GM18526 (cell line): ENCODE results near the gene VPS13D.

Source experiments
- POLR2A ChIP-seq: IDR thresholded peaks from 3 replicates; pipeline ENCODE4 v1.6.1; 2011; ENCODE audit not compliant: insufficient read length; ENCODE audit errors: extremely low read depth

Gene VPS13D

DNA sequence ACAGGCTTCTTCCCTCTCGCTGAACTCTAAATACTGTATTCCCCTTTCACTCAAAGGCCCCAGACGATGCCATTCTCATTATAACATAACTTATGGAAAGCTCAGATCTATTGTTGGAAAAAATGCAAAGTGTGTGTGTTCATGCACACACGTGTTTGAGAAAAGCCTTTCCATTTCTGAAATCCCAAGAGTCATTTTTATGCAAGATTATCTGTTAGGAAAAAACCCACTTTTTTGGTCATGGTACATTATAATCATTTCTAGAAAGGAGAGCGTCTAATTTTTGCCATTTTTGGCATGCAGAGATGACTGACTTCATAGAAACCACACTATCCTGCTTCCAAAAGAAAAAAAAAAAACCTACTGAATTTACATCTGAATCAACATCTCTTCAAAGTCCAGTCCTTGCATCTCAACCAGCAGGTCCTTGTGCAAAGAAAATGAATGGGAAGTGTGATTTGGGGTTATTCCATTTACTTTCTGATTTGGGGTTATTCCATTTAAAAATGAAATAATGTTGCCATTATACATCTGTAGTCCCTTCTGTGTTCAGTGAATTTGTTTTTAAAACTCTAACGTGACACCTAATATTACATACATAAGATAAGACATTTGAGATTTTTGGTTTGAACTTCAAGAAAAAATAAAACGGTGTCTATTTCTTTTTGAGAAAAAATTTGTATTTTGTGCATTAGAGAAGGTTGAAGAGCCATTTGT is 237.9 kb downstream of the VPS13D start:
- TF ChIP-seq POLR2A, result no peak

DNA sequence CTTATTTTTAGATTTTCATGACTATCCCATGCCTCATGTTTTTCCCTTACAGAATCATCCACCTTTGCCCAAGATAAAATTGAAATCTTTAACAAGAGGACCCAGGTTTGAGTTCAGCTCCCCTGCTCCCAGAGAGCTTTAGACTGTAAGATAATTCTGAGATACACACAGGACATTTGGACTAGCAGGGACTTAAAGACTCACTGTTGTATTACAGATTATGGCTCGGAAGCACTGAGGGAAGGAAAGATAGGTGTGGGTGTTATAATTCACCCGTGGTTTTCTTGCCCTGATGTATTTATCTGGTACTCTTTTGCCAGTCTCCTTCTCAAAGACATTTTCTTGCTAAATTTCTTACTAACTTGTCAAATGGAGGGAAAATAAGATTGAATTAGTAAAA is 238.5 kb downstream of the VPS13D start:
- TF ChIP-seq POLR2A, result no peak

GRCh38 chr1:12469493-12469892 is 239.7 kb downstream of the VPS13D start:
- TF ChIP-seq POLR2A, result no peak

DNA sequence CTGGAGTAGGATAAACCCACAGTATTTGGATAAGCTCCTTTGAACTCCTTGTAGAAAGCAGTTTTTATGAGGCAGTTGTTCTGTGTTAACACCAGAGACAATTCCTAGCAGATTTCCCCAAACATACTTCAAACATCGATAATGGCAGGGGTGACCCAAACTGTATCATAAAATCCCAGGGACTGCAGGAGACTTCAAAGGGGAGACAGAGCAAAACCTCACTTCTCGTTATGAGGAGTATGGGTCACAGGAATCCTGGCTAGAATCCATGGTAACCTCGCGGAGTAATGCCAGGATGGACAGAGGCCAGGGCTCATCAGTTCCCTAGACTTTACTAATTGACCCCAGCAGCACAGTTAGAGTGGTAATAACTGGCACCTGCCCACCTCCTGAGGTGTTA is 240.2 kb downstream of the VPS13D start:
- no peak for TF ChIP-seq POLR2A

- TF ChIP-seq POLR2A, result no peak
Measured at GRCh38 chr1:12472156-12472797, 242.4 kb downstream of the VPS13D start.

GRCh38 chr1:12472798-12473551 is 243.1 kb downstream of the VPS13D start:
- no peak for TF ChIP-seq POLR2A

DNA sequence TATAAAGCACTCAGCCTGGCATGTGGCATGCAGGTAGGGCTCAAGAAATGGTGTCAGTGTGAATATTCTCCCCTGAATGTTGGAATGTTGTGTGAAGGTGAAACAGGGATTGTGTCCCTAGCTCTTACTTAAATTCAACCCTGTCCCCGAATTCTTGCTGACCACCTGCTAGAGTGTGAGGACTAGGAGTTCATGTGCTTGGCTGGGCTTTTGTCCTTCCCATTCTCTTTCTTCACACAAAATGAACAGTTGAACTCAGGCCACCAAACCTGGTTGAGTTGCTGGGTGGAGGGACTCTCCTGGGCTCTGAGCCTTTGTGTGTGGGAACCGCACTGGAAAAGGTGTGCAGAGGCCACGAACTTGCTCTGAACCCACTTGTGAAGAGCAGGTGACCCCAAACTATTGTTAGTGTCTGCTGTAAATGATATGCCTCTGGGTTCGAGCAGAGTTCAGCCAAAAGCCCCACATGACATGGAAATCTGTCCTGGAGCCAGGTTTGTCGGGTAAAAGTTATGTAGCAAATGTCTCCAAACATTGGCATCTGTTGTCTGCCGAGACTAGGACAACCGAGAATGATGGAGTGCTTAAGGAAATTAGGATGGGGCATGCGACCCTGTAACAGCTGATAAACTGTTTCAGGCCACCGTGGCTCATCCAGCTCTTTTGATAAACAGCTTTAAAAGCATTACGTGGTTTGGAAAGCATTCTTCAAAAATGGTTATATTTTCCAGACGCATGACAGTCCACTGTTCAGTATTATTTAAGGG is 243.9 kb downstream of the VPS13D start:
- no peak for TF ChIP-seq POLR2A

- TF ChIP-seq POLR2A, result no peak
Measured at GRCh38 chr1:12475101-12475500, 245.3 kb downstream of the VPS13D start.

DNA sequence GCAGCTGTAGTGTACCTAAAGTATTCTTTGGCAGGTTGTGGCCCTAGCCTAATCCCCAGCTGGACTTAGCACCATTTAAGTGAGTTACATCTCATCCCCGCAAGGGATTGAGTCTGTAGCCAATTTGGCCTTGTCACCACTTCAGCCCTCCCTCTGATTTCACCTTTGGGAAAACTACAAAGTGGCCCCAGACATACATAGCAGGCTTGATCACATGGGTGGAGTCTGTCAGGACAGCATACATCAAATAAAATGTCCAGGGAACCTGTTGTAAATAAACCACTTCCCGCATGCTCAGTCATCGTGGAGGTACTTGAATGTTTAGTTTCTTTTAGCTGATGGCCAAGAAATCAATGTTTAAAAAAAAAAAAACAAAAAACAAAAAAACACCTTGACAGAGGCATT is 245.7 kb downstream of the VPS13D start:
- no peak for TF ChIP-seq POLR2A

DNA sequence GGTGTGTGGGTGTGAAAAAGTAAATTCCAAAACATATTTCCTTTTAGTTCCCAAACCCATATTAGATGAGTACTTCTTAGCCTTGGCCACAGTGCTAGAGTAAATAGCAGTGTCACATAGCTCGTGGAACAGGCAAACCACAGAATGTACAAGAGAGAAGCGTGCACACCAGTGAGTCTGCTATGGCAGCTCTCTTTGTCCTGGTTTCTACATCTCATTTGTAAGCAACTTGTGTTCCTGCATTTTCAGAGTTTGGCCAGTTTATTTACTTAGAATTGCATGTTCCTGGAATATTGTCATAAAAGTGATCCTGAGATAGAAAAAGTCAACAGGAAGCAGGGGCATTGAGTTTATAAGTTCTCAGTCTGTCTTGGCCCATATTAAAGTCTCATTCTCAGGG is 246.1 kb downstream of the VPS13D start:
- TF ChIP-seq POLR2A, result no peak

GRCh38 chr1:12477314-12477713 is 247.5 kb downstream of the VPS13D start:
- TF ChIP-seq POLR2A, result no peak

- no peak for TF ChIP-seq POLR2A
Measured at GRCh38 chr1:12477936-12478611, 248.2 kb downstream of the VPS13D start.

GRCh38 chr1:12478612-12478985 is 248.8 kb downstream of the VPS13D start:
- TF ChIP-seq POLR2A, result no peak

GRCh38 chr1:12479311-12479710 is 249.5 kb downstream of the VPS13D start:
- no peak for TF ChIP-seq POLR2A

- TF ChIP-seq POLR2A, result no peak
Measured at GRCh38 chr1:12480041-12480440, 250.2 kb downstream of the VPS13D start.

DNA sequence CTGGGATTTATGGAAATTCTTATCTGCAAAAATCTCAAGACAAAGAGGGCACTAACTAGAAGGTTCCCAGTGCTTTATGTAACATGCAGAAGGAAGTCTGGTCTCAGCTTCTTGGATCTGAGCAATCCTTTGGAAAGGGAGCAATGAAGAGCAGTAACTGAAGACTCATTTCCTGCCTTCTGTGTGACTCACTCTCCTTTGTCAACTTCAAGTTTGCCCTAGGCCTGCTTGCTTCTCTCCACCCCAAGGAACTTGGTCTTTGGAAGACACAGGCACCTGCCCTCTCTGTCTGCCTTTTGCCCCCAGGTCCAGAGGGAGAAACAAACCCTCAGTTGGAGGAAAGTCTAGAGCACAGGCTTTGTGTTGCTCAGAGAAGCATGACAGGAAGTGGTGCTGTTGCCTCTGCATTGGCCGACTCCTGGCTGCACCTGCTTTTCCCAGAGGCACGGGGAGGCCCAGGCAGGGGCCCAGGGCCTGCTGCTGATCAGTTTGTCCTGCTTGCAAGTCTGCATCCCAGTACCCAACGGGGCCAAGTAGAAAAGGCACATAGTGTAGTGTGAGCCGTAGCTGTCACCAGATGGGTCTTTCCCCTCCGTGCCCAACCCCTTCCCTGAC is 251.0 kb downstream of the VPS13D start:
- no peak for TF ChIP-seq POLR2A
